GM19452 (cell line): Measurements from ENCODE around the gene ULK4.

ENCODE experiments used
- ATAC-seq: cut with Tn5 transposase; IDR thresholded peaks from one replicate; pipeline ENCODE4 v1.9.1; 2021; ENCODE audit not compliant: unreplicated experiment

Gene ULK4

DNA sequence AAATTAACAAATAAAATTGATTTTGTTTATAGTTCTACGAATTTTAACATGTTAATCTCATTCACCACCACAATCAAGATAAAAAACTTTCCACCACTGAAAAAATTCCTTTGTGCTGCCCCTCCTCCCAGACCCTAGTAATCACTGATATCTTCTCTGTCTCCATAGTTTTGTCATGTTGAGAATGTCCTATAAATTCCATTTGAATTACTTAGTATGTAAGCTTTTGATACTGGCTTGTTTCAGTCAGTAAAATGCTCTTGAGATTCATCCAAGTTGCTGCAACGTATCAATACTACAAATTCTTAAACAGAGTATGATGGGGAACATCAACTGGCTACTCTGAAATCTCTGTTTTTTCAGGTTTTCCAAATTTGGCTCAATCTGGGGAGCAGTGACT lies 633.0 kb downstream of the ULK4 start:
- ATAC-seq, result no peak

DNA sequence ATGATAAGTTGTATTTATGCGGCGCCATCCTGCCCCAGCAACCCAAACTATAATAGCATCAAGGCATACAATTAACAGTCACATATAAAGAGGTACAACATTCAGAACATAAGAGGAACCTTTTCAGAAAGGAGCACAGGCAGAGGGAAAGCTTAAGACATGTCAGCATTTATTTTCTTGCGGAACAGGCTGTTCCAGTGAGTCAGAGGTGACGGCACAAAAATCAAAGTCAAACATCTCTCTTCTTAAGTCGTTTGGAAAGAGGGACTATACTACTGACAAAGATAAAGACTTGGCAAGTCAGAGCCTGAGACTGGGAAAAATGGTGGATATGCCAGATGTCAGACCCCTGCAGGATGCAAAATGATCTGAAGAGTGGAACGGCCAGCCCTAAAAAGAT lies 634.2 kb downstream of the ULK4 start:
- ATAC-seq, result no peak

- no peak for ATAC-seq
Observed at GRCh38 chr3:41324156-41324475, 637.8 kb downstream of the ULK4 start.

GRCh38 chr3:41323467-41324155 lies 638.3 kb downstream of the ULK4 start:
- no peak for ATAC-seq

GRCh38 chr3:41321642-41321980 lies 640.3 kb downstream of the ULK4 start:
- no peak for ATAC-seq

- no peak for ATAC-seq
Observed at GRCh38 chr3:41320953-41321641, 640.8 kb downstream of the ULK4 start.

DNA sequence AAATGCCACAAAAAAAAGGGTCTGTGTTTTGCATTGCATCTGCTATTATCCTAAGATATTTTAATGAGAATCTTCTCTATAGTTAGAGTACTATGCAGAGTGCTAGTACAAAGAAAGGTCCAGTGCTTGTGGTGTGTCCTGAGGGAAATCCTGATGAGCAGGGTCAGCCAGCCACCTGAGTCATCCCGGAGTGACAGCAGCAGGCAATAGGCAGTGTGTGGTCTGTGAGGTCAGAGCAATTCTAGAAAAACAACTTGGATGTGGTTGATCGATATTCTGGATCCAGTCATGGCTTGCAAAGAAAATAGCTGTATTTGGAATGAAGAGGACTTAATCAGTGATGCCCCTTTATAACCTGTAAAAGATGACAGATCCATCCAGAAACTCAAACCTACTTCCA lies 643.4 kb downstream of the ULK4 start:
- ATAC-seq, result no peak

DNA sequence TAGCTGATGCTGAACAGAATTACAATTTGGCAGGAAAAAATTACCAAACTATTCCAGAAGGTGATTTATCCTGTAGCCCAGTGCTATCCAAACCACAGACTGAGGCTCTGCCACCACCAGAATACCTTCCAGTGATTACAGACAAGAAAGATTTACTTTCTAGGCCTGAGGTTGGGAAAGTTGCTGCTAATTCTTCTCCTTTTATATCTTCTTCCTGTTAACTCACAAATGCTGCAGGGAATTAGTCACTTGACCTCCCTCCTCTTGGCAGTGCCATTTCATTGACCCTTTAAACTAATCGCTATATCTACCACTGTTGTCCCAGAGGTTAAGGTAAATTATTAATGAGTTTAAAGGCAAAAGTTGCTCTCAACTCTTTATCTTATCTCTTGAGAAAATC lies 644.2 kb downstream of the ULK4 start:
- ATAC-seq, result no peak

DNA sequence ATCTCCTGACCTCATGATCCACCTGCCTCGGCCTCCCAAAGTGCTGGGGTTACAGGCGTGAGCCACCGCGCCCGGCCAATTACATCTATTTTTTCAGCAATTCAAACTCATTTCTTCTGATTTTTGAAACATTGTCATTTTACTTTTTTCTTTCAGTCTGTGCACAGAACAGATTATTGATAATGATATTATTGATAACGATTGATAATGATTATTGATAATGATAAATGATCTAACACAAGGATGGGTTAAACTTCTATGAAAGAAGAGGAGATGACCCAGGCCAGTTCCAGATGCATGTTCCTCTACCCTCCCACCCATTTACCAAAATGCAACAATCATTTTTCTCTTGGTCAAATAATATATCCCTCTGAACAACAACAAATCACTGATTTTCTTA lies 644.6 kb downstream of the ULK4 start:
- ATAC-seq, result no peak

GRCh38 chr3:41315126-41315525 lies 646.8 kb downstream of the ULK4 start:
- no peak for ATAC-seq

- no peak for ATAC-seq
Observed at GRCh38 chr3:41308119-41308518, 653.8 kb downstream of the ULK4 start.

GRCh38 chr3:41307065-41307464 lies 654.8 kb downstream of the ULK4 start:
- no peak for ATAC-seq

GRCh38 chr3:41304593-41304992 lies 657.3 kb downstream of the ULK4 start:
- no peak for ATAC-seq

- no peak for ATAC-seq
Observed at GRCh38 chr3:41302295-41302694, 659.6 kb downstream of the ULK4 start.

- no peak for ATAC-seq
Observed at GRCh38 chr3:41301548-41301947, 660.4 kb downstream of the ULK4 start.

GRCh38 chr3:41299036-41299435 lies 662.9 kb downstream of the ULK4 start:
- no peak for ATAC-seq

- no peak for ATAC-seq
Observed at GRCh38 chr3:41297750-41298149, 664.2 kb downstream of the ULK4 start.

DNA sequence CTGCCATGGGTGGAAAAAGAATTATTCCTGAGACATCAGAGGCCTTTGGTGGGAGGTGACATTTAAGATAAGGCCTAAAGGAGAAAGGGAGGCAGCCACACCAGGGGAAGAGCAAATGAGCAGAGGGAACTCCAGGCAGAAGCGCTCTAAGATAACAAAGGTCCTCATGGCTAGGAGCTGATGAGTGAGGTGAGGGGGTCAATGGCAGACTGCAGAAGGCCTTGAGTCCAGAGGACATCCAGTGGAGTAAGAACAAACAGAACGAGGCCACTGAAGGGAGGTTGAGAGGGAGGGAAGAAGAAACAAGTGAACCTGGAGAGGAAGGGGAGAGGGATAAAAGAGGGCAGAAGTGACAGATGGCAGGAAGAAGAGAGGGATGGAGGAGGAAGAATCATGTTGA lies 665.3 kb downstream of the ULK4 start:
- ATAC-seq, result no peak

DNA sequence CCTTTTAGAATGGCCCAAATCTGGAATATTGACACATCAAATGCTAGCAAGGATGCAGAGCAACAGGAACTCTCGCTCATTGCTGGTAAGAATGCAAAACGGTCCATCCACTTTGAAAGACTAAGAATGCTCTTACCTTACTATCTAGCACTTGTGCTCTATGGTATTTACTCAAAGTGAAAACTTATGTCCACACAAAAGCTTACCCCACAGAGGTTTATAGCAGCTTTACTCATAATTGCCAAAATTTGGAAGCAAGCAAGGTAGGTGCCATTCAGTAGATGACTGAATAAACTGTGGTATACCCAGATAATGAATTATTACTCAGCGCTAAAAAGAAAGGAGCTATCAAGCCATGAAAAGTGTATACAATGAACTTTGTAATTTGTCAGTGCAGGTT lies 666.2 kb downstream of the ULK4 start:
- no peak for ATAC-seq

GRCh38 chr3:41293169-41293681 lies 668.7 kb downstream of the ULK4 start:
- no peak for ATAC-seq

DNA sequence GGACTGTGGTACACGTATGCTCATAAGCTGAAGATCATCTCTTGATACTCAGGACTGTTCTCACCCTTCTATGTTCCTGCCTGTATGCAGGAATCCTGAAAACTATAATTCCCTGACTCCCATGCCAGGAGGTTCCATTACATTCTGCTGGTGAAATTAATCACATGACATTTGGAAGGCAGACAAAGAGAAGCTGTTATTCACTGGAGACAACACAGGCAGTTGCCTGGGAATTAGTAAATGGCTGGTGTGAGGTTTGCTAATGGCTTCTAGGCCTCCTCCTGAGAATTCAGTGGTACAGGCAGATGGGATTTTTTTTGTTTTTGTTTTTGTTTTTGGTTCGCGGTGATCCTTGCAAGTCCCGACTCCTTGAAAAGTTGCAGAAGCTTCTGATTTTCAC lies 671.2 kb downstream of the ULK4 start:
- no peak for ATAC-seq

DNA sequence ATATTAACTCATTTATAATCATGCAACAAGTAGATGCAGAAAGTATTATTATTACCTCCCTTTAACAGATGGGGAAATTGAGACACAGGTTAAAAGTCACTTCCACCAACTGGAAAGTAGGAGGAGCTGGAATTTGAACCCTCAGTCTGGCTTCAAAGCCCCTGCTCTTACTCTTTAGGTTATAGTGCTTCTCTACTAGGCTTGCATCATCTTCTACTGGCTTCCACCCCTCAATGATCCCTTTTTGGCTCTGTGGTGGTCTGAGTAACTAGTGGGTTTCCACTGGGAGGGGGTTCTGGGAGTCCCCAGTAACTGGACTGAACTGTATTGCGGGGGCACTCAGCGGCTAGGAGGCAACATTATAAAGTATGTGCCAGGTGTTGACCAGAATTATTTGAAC lies 671.6 kb downstream of the ULK4 start:
- ATAC-seq, result no peak

DNA sequence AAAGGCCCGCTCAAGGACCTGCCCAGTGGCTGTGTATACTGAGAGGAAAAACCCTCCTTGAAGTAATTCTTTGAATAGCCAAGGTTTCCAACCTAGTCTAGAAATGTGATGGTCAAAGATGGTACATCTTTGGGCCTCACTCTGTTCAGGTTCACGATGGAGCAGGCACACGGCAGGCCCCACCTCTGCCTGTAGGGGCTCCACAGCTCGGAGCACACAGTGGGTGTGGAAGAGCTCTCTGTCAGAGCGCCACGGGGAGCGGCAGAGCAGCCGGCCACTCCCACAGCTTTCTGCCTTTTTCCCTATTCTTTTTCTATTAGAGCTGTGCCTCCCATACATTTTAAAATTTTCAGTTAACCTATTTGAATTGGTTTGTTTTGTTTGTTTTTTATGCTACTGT lies 673.1 kb downstream of the ULK4 start:
- no peak for ATAC-seq
